ENCODE measurements around the gene IRX4.

The IRX4 gene

DNA sequence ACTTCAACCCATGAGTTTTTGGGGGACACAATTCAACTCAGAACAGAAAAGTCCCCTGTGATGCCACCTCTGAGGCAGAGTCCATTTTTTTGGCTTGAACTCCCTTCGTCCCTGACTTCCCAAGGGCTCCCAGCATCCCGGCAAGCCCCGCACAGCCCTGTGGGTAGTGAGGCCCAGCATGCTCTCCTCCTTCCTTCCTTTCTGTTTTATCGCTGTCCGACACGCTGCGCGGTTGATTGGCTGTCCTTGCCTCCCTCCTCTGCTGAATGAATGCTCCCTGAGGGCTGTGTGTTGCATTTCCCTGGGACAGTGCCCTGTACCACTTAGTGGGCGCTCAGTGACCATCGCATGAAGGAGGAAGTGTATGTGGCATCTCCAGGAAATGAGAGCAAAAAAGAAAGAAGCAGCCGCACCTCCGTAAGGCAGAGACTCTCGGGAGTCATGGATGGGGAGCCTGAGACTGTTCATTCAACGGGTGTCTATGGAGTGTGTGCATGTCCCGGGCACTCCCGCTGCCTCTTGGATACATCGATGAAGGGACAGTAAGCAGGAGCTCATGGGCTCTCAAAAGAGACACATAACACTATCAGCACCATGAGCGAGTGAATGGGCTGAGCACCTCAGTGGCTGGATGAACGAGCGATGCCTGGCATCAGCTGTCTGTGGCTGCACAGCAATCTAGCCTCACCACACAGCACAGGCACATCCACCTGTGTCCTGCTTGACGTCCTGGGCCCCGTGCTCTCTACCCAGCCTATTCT lies 10.1 kb upstream of the IRX4 start:
- DNase-seq (ENCODE audit: low read depth), result no peak
- H3K4me3 ChIP-seq (ENCODE audit: low read depth, low read length), result no peak overlapping the region
- TF ChIP-seq, protein P1, sequence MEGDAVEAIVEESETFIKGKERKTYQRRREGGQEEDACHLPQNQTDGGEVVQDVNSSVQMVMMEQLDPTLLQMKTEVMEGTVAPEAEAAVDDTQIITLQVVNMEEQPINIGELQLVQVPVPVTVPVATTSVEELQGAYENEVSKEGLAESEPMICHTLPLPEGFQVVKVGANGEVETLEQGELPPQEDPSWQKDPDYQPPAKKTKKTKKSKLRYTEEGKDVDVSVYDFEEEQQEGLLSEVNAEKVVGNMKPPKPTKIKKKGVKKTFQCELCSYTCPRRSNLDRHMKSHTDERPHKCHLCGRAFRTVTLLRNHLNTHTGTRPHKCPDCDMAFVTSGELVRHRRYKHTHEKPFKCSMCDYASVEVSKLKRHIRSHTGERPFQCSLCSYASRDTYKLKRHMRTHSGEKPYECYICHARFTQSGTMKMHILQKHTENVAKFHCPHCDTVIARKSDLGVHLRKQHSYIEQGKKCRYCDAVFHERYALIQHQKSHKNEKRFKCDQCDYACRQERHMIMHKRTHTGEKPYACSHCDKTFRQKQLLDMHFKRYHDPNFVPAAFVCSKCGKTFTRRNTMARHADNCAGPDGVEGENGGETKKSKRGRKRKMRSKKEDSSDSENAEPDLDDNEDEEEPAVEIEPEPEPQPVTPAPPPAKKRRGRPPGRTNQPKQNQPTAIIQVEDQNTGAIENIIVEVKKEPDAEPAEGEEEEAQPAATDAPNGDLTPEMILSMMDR (IDR thresholded peaks at IDR 0.05; ENCODE audit: low read depth, low read length, missing control alignments), result no peak

DNA sequence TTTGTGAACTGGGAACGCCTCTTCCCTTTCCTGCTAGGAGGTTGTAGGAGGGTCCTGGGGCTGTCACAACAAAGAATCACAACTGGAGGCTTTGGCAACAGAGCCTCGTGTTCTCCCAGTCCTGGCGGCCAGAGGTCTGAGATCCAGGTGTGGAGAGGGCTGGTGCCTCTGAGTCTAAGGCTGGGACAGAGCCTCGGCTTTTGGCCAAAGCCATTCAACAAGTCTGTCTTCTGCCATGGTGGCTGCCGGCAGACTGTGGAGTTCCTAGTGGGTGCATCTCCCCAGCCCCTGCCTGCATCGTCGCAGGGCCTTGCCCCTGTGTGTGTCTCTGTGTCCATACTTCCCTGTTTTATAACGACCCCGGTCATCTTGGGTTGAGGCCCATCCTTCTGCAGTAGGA lies 9.5 kb upstream of the IRX4 start:
- TF ChIP-seq, protein P1 (IDR thresholded peaks at IDR 0.05; ENCODE audit: low read depth, low read length, missing control alignments), result no peak

DNA sequence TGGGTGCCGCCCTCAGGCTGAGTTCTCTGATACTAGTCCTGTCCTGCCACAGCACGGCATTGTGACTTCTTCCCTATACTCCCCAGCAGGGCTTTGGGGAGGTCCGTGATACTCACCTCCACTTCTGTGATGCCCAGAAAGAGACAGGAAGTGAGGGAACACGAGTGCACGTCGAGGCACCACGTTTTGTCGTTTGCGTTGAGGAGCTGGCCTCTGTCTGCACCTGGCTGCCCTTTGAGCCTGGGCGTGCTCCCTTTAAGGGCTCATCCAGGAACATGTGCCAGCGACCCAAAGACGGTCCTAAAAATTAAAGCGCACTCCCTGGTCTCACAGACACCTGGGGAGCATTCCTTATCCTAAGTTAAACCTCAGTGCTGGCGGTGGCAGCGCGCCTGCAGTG lies 8.7 kb upstream of the IRX4 start:
- no peak for DNase-seq (ENCODE audit: low read depth)
- TF ChIP-seq, protein P1 (IDR thresholded peaks at IDR 0.05; ENCODE audit: low read depth, low read length, missing control alignments), result no peak
- no peak overlapping the region for H3K4me3 ChIP-seq (ENCODE audit: low read depth, low read length)

More for the DNA sequence above, 9.5 kb upstream of the IRX4 start:
- DNase-seq (ENCODE audit: low read depth), result no peak
- H3K4me3 ChIP-seq (ENCODE audit: low read depth, low read length), result no peak overlapping the region

DNA sequence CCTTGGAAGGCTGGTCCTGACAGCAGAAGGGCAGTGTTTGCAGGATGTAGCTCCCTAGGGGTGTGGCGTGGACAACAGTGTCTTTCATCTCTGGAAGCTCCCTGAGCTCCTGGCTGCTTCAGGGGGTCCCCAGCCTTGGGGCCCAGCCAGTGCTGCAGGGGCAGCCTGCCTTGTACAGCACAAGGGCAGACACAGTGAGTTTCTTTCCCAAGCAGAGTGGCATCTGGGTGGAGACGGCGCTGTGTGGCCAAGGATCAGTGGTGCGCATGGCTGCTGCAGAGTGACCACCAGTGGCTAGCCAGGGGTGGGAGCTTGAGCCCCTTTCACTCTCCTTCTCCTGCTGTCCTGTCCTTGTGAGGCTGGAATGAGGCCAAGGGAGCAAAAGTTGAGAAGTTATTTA lies 7.6 kb upstream of the IRX4 start:
- TF ChIP-seq, protein P1 (IDR thresholded peaks at IDR 0.05; ENCODE audit: low read depth, low read length, missing control alignments), result no peak
- DNase-seq (ENCODE audit: low read depth), result no peak
- no peak overlapping the region for H3K4me3 ChIP-seq (ENCODE audit: low read depth, low read length)

DNA sequence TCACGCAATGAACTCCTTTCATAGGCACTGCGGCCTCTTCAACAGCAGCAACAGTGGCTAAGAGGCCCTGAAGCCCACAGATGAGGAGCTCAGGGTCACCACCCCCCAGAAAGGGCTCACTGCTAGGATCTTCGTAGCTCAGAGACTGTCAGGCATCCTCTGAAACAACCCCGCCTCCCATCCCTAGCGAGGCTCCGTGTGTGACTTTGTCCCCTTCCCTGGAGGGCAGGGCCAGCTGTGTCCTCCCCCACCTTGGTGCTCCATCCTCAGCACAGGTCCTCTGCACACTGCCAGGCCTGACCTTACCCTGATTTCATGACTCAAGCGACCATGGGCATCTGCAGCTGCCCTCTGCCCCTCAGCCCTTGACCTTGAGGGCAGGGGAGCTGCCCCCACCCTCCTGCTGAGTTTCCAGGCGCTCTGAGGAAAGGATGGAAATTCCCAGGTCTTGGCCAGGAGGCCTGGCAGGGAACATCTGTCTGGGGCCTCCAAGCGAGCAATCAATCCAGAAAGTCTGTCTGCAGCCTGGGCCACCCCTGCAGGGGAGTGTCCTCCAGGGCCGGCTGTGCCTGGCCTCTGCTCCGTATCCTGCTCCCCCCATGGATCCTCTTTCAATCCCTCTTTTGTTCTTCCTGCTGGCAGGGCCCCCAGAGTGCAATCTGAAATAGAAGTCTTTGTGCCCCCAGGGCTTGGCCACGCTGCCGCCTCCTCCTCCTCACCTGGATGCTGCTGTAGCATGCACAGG lies 6.8 kb upstream of the IRX4 start:
- no peak overlapping the region for H3K4me3 ChIP-seq (ENCODE audit: low read depth, low read length)
- TF ChIP-seq, protein P1 (IDR thresholded peaks at IDR 0.05; ENCODE audit: low read depth, low read length, missing control alignments), result no peak
- DNase-seq (ENCODE audit: low read depth), result no peak

DNA sequence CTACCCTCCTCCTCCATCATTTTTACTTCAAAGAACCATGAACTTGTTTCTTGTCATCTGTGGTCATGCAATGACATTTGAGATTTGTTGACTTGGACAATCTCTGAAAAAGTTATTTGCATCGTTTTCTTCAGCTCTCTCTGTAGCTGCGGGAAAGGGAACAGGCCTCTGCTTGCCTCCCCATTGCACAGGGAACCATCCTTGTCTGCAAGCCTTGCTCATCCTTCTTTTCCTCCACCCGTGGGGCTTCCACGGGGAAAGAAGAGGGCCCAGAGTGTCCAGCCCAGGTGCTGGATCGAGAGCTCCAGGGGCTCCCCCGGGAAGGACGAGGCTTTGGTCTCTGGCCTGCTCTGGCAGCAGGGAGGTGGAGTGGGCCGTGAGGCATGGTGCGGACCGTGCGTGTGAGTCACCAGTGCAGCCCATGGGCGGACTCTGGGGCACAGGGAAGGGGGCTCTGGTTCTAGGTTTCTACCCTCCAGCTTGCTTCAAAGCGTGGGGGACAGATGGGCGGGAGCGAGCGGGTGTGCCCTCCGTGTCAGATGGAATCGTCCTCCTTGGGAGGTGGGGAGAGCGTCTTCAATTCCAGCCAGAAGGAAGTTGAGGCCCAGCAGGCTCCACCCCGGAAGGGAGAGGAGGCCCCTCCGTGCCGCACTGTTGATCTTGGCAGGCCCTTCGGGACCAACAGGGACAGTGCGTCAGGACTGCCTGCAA lies 6.0 kb upstream of the IRX4 start:
- TF ChIP-seq, protein P1 (IDR thresholded peaks at IDR 0.05; ENCODE audit: low read depth, low read length, missing control alignments), result no peak
- no peak for DNase-seq (ENCODE audit: low read depth)
- H3K4me3 ChIP-seq (ENCODE audit: low read depth, low read length), result no peak overlapping the region

Measured in GM12864 (cell line).